GM12878 (cell line): ENCODE measurements around the gene TCF25. TPM values are rescaled to one million over a fixed set of nuclear protein-coding genes. Genes with fewer than 3 reads are reported as not detected.

Source experiments
- ATAC-seq: fragments of 200-7000 bp; cut with Tn5 transposase; 3 replicates; pipeline ENCODE4 v1.9.1; 2020; ENCODE audit warnings: mild to moderate bottlenecking, moderate library complexity
- BruUV-seq: library from RNA; stranded (reverse); fragments of 400-500 nt; replicated peaks from 2 replicates; lab custom pipeline; 2021; lab: Mats Ljungman, UMichigan
- CTCF ChIA-PET: fragments of 300-600 bp; sonication (Branson Sonifier 250); formaldehyde crosslinking; extraction: SDS; loops from one replicate; lab custom pipeline; 2021; ENCODE audit warnings: inconsistent platforms; lab: Yijun Ruan, JAX
- POLR2A ChIA-PET: fragments of 350-600 bp; formaldehyde crosslinking; extraction: SDS; loops from one replicate; lab custom pipeline; 2021; ENCODE audit warnings: inconsistent platforms; lab: Charles Lee
- RAD21 ChIA-PET: fragments of 300-600 bp; sonication (Branson Sonifier 250); formaldehyde crosslinking; loops from one replicate; lab custom pipeline; 2023; ENCODE audit warnings: antibody characterized with exemption; ENCODE audit not compliant: unreplicated experiment; lab: Charles Lee
- SMC1A ChIA-PET: fragments of 300-600 bp; sonication (Branson Sonifier 250); formaldehyde crosslinking; loops from one replicate; lab custom pipeline; 2023; ENCODE audit not compliant: unreplicated experiment, uncharacterized antibody; lab: Charles Lee
- DNase-seq: peaks from one replicate; pipeline ENCODE4 v3.0.0-alpha.2; 2011; ENCODE audit warnings: low read depth, low spot score
- FAIRE-seq: peaks from 3 replicates; lab custom pipeline; 2011; peaks lifted over from hg19 to GRCh38; lab: Jason Lieb, UNC
- H2AFZ ChIP-seq: 2 replicates; pipeline ENCODE4 v1.6.0; 2011; ENCODE audit warnings: low read depth, low read length, control low read depth; ENCODE audit not compliant: control insufficient read depth
- H3K27ac ChIP-seq: 2 replicates; pipeline ENCODE4 v1.5.1; 2011; ENCODE audit warnings: control low read depth; ENCODE audit not compliant: control insufficient read depth, insufficient read depth
- H3K27me3 ChIP-seq, 2 experiments: replicated peaks in 1 of 2; 2 replicates each; pipeline versions ENCODE4 v1.6.0 to v1.6.1; 2011; ENCODE audit warnings: low read length in 1 of 2; ENCODE audit not compliant: control insufficient read depth in 2 of 2, insufficient read depth in 2 of 2
- H3K36me3 ChIP-seq, 2 experiments: 2 replicates each; pipeline ENCODE4 v1.5.1; 2011; ENCODE audit warnings: low read length in 1 of 2; ENCODE audit not compliant: control insufficient read depth in 2 of 2, insufficient read depth in 2 of 2
- H3K4me1 ChIP-seq: 2 replicates; pipeline ENCODE4 v1.6.1; 2011; ENCODE audit warnings: mild to moderate bottlenecking, low read length, moderate library complexity, mixed read lengths; ENCODE audit not compliant: control insufficient read depth, insufficient read depth
- H3K4me2 ChIP-seq: 2 replicates; pipeline ENCODE4 v1.6.0; 2011; ENCODE audit warnings: control low read depth; ENCODE audit not compliant: control insufficient read depth, insufficient read depth
- H3K4me3 ChIP-seq: fragments of 200-600 bp; sonication (generic); 2 replicates; pipeline ENCODE4 v1.5.1; 2016
- H3K79me2 ChIP-seq: 2 replicates; pipeline ENCODE4 v1.6.0; 2011; ENCODE audit warnings: low read length; ENCODE audit not compliant: control insufficient read depth, insufficient read depth
- H3K9ac ChIP-seq: 2 replicates; pipeline ENCODE4 v1.8.0; 2011; ENCODE audit warnings: low read length, control low read depth, mixed read lengths; ENCODE audit not compliant: control insufficient read depth, insufficient read depth
- H3K9me3 ChIP-seq: replicated peaks from 3 replicates; pipeline ENCODE4 v1.5.1; 2011; ENCODE audit warnings: mild to moderate bottlenecking, low read length; ENCODE audit not compliant: control insufficient read depth, insufficient read depth
- H4K20me1 ChIP-seq: 2 replicates; pipeline ENCODE4 v1.6.0; 2011; ENCODE audit not compliant: control insufficient read depth, insufficient read depth
- ASH2L ChIP-seq: fragments of 300-600, 200-600 bp; sonication (generic); IDR thresholded peaks from 2 replicates; pipeline ENCODE4 v1.6.1; 2017; ENCODE audit warnings: low read depth, mild to moderate bottlenecking, borderline replicate concordance
- BHLHE40 ChIP-seq, 2 experiments: fragments of 450-650 bp in 1 of 2; IDR thresholded peaks; 2 replicates each; pipeline ENCODE4 v1.6.1; 2011 to 2017; ENCODE audit warnings: low read depth in 2 of 2, borderline replicate concordance in 1 of 2, improper control_type of control experiment in 1 of 2, low read length in 1 of 2, mild to moderate bottlenecking in 1 of 2
- CBFB ChIP-seq: IDR thresholded peaks from 2 replicates; pipeline ENCODE4 v1.6.1; 2016; ENCODE audit warnings: antibody characterized with exemption, low read depth
- CBX3 ChIP-seq: fragments of 200-600 bp; sonication (generic); IDR thresholded peaks from 2 replicates; pipeline ENCODE4 v1.6.1; 2016; ENCODE audit warnings: low read depth, borderline replicate concordance
- DPF2 ChIP-seq: fragments of 450-650 bp; IDR thresholded peaks from 2 replicates; pipeline ENCODE4 v1.6.1; 2017; ENCODE audit warnings: mild to moderate bottlenecking
- E2F8 ChIP-seq: fragments of 450-650 bp; IDR thresholded peaks from 2 replicates; pipeline ENCODE4 v1.6.1; 2018; ENCODE audit warnings: mild to moderate bottlenecking, low read depth, moderate library complexity; ENCODE audit not compliant: partially characterized antibody
- E4F1 ChIP-seq: fragments of 450-650 bp; IDR thresholded peaks from 2 replicates; pipeline ENCODE4 v1.6.1; 2018; ENCODE audit warnings: borderline replicate concordance, mild to moderate bottlenecking; ENCODE audit not compliant: partially characterized antibody
- EED ChIP-seq: sonication (generic); IDR thresholded peaks from 2 replicates; pipeline ENCODE4 v1.6.1; 2016; ENCODE audit warnings: antibody characterized with exemption, low read depth
- FOS ChIP-seq: IDR thresholded peaks from 3 replicates; pipeline ENCODE4 v1.6.1; 2011; ENCODE audit warnings: borderline replicate concordance; ENCODE audit not compliant: insufficient read length; ENCODE audit errors: extremely low read depth
- FOXM1 ChIP-seq: IDR thresholded peaks from 2 replicates; pipeline ENCODE4 v1.6.1; 2012; ENCODE audit warnings: low read depth, mild to moderate bottlenecking, inconsistent platforms, low read length, moderate library complexity
- KLF5 ChIP-seq: fragments of 450-650 bp; IDR thresholded peaks from 2 replicates; pipeline ENCODE4 v1.6.1; 2014; ENCODE audit warnings: mild to moderate bottlenecking; ENCODE audit not compliant: partially characterized antibody
- MXI1 ChIP-seq: fragments of 150-350 bp; IDR thresholded peaks from 2 replicates; pipeline ENCODE4 v1.6.1; 2011; ENCODE audit warnings: low read depth, mild to moderate bottlenecking, inconsistent platforms, low read length, improper control_type of control experiment
- PAX5 ChIP-seq: IDR thresholded peaks from 2 replicates; pipeline ENCODE4 v1.6.1; 2011; ENCODE audit warnings: low read depth, low read length, borderline replicate concordance
- STAT3 ChIP-seq: IDR thresholded peaks from 2 replicates; pipeline ENCODE4 v1.6.1; 2011; ENCODE audit warnings: low read depth, low read length, improper control_type of control experiment
- ZNF207 ChIP-seq: fragments of 450-650 bp; IDR thresholded peaks from 2 replicates; pipeline ENCODE4 v1.6.1; 2014; ENCODE audit warnings: antibody characterized with exemption, mild to moderate bottlenecking, borderline replicate concordance
- WGBS: methylation state at CpG from one replicate; pipeline ENCODE4 v1.1.6; 2016; ENCODE audit warnings: low lambda C conversion rate; ENCODE audit not compliant: insufficient replicate concordance, insufficient coverage; ENCODE audit errors: missing lambda C conversion rate; 5-methylcytosine and 5-hydroxymethylcytosine counted together
- in situ Hi-C: fragments of 300-500 bp; cut with MboI; formaldehyde crosslinking; loops from 9 replicates; pipeline ENCODE4 v1.14.3; 2018; ENCODE audit warnings: mixed read lengths
- intact Hi-C: fragments of 100-400 bp; cut with micrococcal nuclease; formaldehyde crosslinking; loops from one replicate; pipeline ENCODE4 v1.14.2; 2022; ENCODE audit not compliant: unreplicated experiment
- polyA plus RNA-seq, 11 experiments: library from polyadenylated mRNA; depleted of rRNA in 4 of 11; unstranded in 6 of 11; stranded (reverse) in 5 of 11; fragments of >200 nt; fragmentation: Nextera tagmentation in 4 of 11; fragmentation: Illumina TruSeq in 1 of 11; extraction: Ambion mirVana in 4 of 11; extraction: Trizol in 1 of 11; gene quantifications; 1 replicate in 1 of 11; 2 replicates in 10 of 11; pipeline versions ENCODE4 v1.2.1 to v1.2.3, GENCODE V29; 2011 to 2016; ENCODE audit warnings: inconsistent platforms in 2 of 11, missing spikeins in 2 of 11, low read depth in 1 of 11
- total RNA-seq, 4 experiments: library from RNA; depleted of rRNA in 3 of 4; stranded (reverse); fragments of >200 nt in 3 of 4; fragmentation: Illumina TruSeq in 1 of 4; extraction: Trizol in 1 of 4; gene quantifications; 2 replicates each; pipeline versions ENCODE4 v1.2.1 to v1.2.3, GENCODE V29; 2013 to 2021

Gene TCF25
- total and polyA plus RNA-seq, 10 of the 15 experiments (the other 5 are each of a cell fraction or from before 2014, with no cell fraction given): 8.4 to 130 (median 89.4) TPM

GRCh38 chr16:89909777-89910716 lies 36.7 kb downstream of the TCF25 start:
- FAIRE-seq (peak; percentile 68), ATAC-seq (peak; percentile 96), DNase-seq (no peak)
- Histone ChIP-seq H4K20me1 (no peaks in the 10 kb centered on the region; the same call in 1 of the 2 replicates), H3K4me3 (no peak overlapping the region), H2AFZ (no peak overlapping the region), H3K4me2 (no peak overlapping the region), H3K27me3 (no peaks in the 10 kb centered on the region), H3K79me2 (no peaks in the 10 kb centered on the region), H3K9me3 (no peaks in the 10 kb centered on the region; the same call in 2 of the 3 replicates), H3K27ac (no peak overlapping the region), H3K9ac (no peak overlapping the region), H3K4me1 (no peaks in the 10 kb centered on the region), H3K36me3 (peaks cover 10 to 14% of the 10 kb centered on the region in 2 experiments)
- 80% methylated on average over 40 of the region's 47 CpGs for WGBS
- BruUV-seq: TSS peak; percentile 56
- in situ Hi-C loops (no loop called here), intact Hi-C loops (loop anchor here (10.0 kb wide), 1 partner anchor 205 kb away; the partner anchor contains the start of gene SPATA2L)
- ChIA-PET SMC1A (interaction anchor here (0.8 to 1.5 kb wide), 3 partner anchors 46 to 204 kb away, joined by 3 to 5 read pairs (median 5); no protein-coding TSS in a partner anchor), RAD21 (interaction anchor here (0.7 to 1.4 kb wide), 7 partner anchors 47 to 210 kb away, joined by 3 to 10 read pairs (median 5); partner anchors contain the start of gene DBNDD1), CTCF (interaction anchor here (0.5 to 3.0 kb wide), 26 partner anchors 9 to 204 kb away, joined by 3 to 15 read pairs (median 4); partner anchors contain the start of gene MC1R), POLR2A (interaction anchor here (0.5 to 0.9 kb wide), 3 partner anchors 41 to 637 kb away, joined by 3 read pairs; no protein-coding TSS in a partner anchor)
- TF ChIP-seq MXI1 (no peak), E4F1 (no peak), EED (no peak), KLF5 (no peak), DPF2 (no peak), FOS (no peak), CBX3 (no peak), BHLHE40 (IDR thresholded peaks at IDR 0.05; ENCODE audit: borderline replicate concordance in 1 of 2, low read depth in 2 of 2, low read length in 1 of 2) (peak in 1 of 2 experiments; percentile 38; a peak in 1 of 4 replicates), E2F8 (no peak), ASH2L (no peak), CBFB (no peak), STAT3 (no peak), PAX5 (no peak), FOXM1 (no peak), ZNF207 (no peak)
